ENCODE data around the gene LRRC2. TPM values are rescaled to one million over a fixed set of nuclear protein-coding genes. Genes with fewer than 3 reads are reported as not detected.

Gene LRRC2
- total and polyA plus RNA-seq, 9 of the 15 experiments (the other 6 are each of a cell fraction or from before 2014, with no cell fraction given) = 0.01 to 0.04 (median 0.03) TPM; not detected in 5

DNA sequence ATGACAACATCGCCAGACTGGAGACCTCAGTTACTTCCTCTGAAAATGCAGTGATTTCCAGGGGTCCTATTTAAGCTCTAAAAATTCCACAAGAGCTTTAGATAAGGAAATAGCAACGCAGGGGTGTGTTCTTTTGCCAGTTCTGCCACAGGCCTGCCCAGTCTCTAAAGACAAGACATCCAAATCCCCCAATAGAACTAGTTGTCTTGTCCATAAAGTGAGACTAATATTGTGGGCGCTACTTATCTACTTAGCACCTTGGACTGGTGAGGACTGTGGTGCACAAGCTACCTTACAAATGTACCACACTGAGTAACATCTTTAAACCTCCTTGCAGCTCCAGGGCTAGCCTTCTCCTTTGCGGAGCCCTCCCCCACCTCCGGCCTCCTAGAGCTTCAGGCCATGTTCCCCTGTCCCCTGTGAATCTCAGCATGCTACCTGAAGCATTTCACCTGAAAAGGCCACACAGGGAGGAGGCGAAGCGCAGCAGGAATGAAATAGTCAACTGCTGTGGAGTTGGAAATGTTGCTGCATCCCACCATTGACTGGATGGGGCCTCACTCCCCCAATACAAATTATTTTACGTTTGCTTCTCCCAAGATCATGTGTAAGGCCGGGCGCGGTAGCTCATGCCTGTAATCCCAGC is 9.6 kb upstream of the LRRC2 start:
- H3K9ac ChIP-seq (ENCODE audit: insufficient read depth in 1 of 2, low read depth in 2 of 2, low read length in 2 of 2) = no peak overlapping the region
- in situ Hi-C loops (cut with MboI) (no loop called here), intact Hi-C loops (cut with micrococcal nuclease) (no loop called here)
- DNase-seq (ENCODE audit: extremely low read depth in 1 of 4, low spot score in 3 of 4) (no peak), ATAC-seq (no peak), FAIRE-seq (no peak)
- ChIA-PET POLR2A (interaction anchor here (1.3 to 1.6 kb wide), 2 partner anchors 11 to 22 kb away, joined by 3 to 4 read pairs; no protein-coding TSS in a partner anchor), CTCF (ENCODE audit: low intra/inter-chr PET ratio) (no interaction called here)
- H3K9me1 ChIP-seq (ENCODE audit: control insufficient read depth, insufficient read depth, low read length) = no peaks in the 10 kb centered on the region
- H3K27ac ChIP-seq (ENCODE audit: extremely low read depth, low read depth, low read length) = no peak overlapping the region
- H4K20me1 ChIP-seq (replicated peaks; ENCODE audit: control insufficient read depth, insufficient read depth, low read length) = no peaks in the 10 kb centered on the region
- no peaks in the 10 kb centered on the region for H3K36me3 ChIP-seq (ENCODE audit: control insufficient read depth, insufficient read depth, low read length)
- peaks cover 24 to 34% of the 10 kb centered on the region in 2 experiments; a peak in 4 of 5 replicates for H3K27me3 ChIP-seq (ENCODE audit: control insufficient read depth in 2 of 2, insufficient read depth in 2 of 2, low read length in 2 of 2)
- no peak overlapping the region for H2AFZ ChIP-seq (ENCODE audit: low read depth, low read length)
- H3K79me2 ChIP-seq (ENCODE audit: control insufficient read depth, insufficient read depth, low read length) = no peaks in the 10 kb centered on the region
- H3K4me1 ChIP-seq (replicated peaks in 1 of 2; ENCODE audit: control insufficient read depth in 2 of 2, insufficient read depth in 2 of 2, low read length in 2 of 2) = peaks cover 5 to 8% of the 10 kb centered on the region in 2 experiments; a peak in 3 of 5 replicates
- H3K9me3 ChIP-seq (replicated peaks; ENCODE audit: control insufficient read depth, insufficient read depth, low read depth, low read length) = no peaks in the 10 kb centered on the region
- H3K4me2 ChIP-seq (ENCODE audit: insufficient read depth, low read length) = no peak overlapping the region
- no peak for TF ChIP-seq SRF (CRISPR knock-in tag; IDR thresholded peaks at IDR 0.05)
- TF ChIP-seq CBX1 (IDR thresholded peaks at IDR 0.05; ENCODE audit: low read depth) = no peak
- no peak for TF ChIP-seq ZNF274 (IDR thresholded peaks at IDR 0.05; ENCODE audit: borderline replicate concordance, low read depth, low read length)
- TF ChIP-seq, protein P1, sequence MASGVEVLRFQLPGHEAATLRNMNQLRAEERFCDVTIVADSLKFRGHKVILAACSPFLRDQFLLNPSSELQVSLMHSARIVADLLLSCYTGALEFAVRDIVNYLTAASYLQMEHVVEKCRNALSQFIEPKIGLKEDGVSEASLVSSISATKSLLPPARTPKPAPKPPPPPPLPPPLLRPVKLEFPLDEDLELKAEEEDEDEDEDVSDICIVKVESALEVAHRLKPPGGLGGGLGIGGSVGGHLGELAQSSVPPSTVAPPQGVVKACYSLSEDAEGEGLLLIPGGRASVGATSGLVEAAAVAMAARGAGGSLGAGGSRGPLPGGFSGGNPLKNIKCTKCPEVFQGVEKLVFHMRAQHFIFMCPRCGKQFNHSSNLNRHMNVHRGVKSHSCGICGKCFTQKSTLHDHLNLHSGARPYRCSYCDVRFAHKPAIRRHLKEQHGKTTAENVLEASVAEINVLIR (CRISPR knock-in tag; IDR thresholded peaks at IDR 0.05) = no peak
- TF ChIP-seq NR2C2 (CRISPR knock-in tag; IDR thresholded peaks at IDR 0.05) = no peak
- no peak for TF ChIP-seq NR2C2 (tag; IDR thresholded peaks at IDR 0.05)
- TF ChIP-seq NFRKB (IDR thresholded peaks at IDR 0.05; ENCODE audit: low read depth) = no peak
- no peak for TF ChIP-seq ZNF79 (CRISPR knock-in tag; IDR thresholded peaks at IDR 0.05; ENCODE audit: low read depth)
- no peak for TF ChIP-seq POLR2A (conservative IDR thresholded peaks at IDR 0.05)
- TF ChIP-seq EHMT2 (IDR thresholded peaks at IDR 0.05) = no peak
- BruUV-seq (replicated peaks) = no TSS peak
- WGBS (ENCODE audit: insufficient coverage, low coverage, missing lambda C conversion rate) = 20% methylated on average over 11 of the region's 11 CpGs
- H3K4me3 ChIP-seq = no peak overlapping the region
